HCT116 (cell line): ENCODE data around the gene DYNLT2. TPM values are rescaled to one million over a fixed set of nuclear protein-coding genes. Genes with fewer than 3 reads are reported as not detected.

ENCODE experiments used
- ATAC-seq: fragments of 200-7000 bp; cut with Tn5 transposase; 2 replicates; pipeline ENCODE4 v1.9.1; 2020; ENCODE audit warnings: mild to moderate bottlenecking, moderate library complexity
- BruUV-seq: library from RNA; stranded (reverse); fragments of 400-500 nt; replicated peaks from 2 replicates; lab custom pipeline; 2021; lab: Mats Ljungman, UMichigan
- CTCF ChIA-PET: fragments of 300-600 bp; sonication (Branson Sonifier 250); formaldehyde crosslinking; loops from one replicate; lab custom pipeline; 2021; ENCODE audit warnings: antibody characterized with exemption; lab: Charles Lee
- POLR2A ChIA-PET: fragments of 300-600, 350-600 bp; sonication (Branson Sonifier 250); formaldehyde crosslinking; loops from one replicate; lab custom pipeline; 2021; ENCODE audit warnings: antibody characterized with exemption; lab: Charles Lee
- RAD21 ChIA-PET, 2 experiments: fragments of 300-600 bp; sonication (Branson Sonifier 250); formaldehyde crosslinking; loops; one replicate each; lab custom pipeline; 2023; ENCODE audit warnings: low total read pairs in 2 of 2; ENCODE audit not compliant: uncharacterized antibody in 2 of 2, unreplicated experiment in 2 of 2, low non-redundant PET in 1 of 2; lab: Charles Lee
- DNase-seq: peaks from one replicate; pipeline ENCODE4 v3.0.0-alpha.2; 2010; ENCODE audit warnings: low read depth, low spot score
- H2AFZ ChIP-seq: fragments of 200-600 bp; shearing (Covaris generic), sonication (generic); 2 replicates; pipeline ENCODE4 v1.6.1; 2017; ENCODE audit warnings: low read depth, mixed run types, mixed read lengths, antibody characterized with exemption, low read length; ENCODE audit not compliant: poor library complexity, severe bottlenecking
- H3K27ac ChIP-seq: 2 replicates; pipeline ENCODE4 v1.5.1; 2012; ENCODE audit warnings: low read depth, low read length
- H3K27me3 ChIP-seq: fragments of 200-600 bp; sonication (generic); 2 replicates; pipeline ENCODE4 v1.6.1; 2016; ENCODE audit warnings: mixed run types, low read length, mixed read lengths; ENCODE audit not compliant: insufficient read depth
- H3K36me3 ChIP-seq, 2 experiments: fragments of 200-500 bp in 1 of 2; fragments of 200-600 bp in 1 of 2; sonication (Bioruptor generic) in 1 of 2; sonication (generic) in 1 of 2; 2 replicates each; pipeline versions ENCODE4 v1.5.1 to v1.6.1; 2014 to 2016; ENCODE audit warnings: low read length in 2 of 2, inconsistent platforms in 1 of 2, mixed read lengths in 1 of 2, mixed run types in 1 of 2; ENCODE audit not compliant: insufficient read depth in 2 of 2, control insufficient read depth in 1 of 2
- H3K4me1 ChIP-seq, 2 experiments: fragments of 200-600 bp in 1 of 2; sonication (generic) in 1 of 2; 2 replicates each; pipeline versions ENCODE4 v1.5.1 to v1.6.1; 2012 to 2017; ENCODE audit warnings: low read length in 2 of 2, inconsistent platforms in 1 of 2, mild to moderate bottlenecking in 1 of 2, mixed read lengths in 1 of 2, mixed run types in 1 of 2, moderate library complexity in 1 of 2; ENCODE audit not compliant: insufficient read depth in 2 of 2, control insufficient read depth in 1 of 2
- H3K4me2 ChIP-seq: fragments of 200-600 bp; sonication (generic); 2 replicates; pipeline ENCODE4 v1.6.1; 2017; ENCODE audit warnings: mixed run types, low read length, mixed read lengths
- H3K4me3 ChIP-seq, 2 experiments: fragments of 200-600 bp in 1 of 2; sonication (generic) in 1 of 2; replicated peaks in 1 of 2; 2 replicates each; pipeline ENCODE4 v1.5.1; 2011 to 2016; ENCODE audit warnings: low read length in 2 of 2, control low read depth in 1 of 2, low read depth in 1 of 2, mild to moderate bottlenecking in 1 of 2, mixed read lengths in 1 of 2, mixed run types in 1 of 2
- H3K79me2 ChIP-seq: fragments of 200-600 bp; sonication (generic); 2 replicates; pipeline ENCODE4 v1.6.1; 2017; ENCODE audit warnings: mild to moderate bottlenecking, mixed run types, low read length, moderate library complexity, mixed read lengths; ENCODE audit not compliant: insufficient read depth
- H3K9ac ChIP-seq: fragments of 200-600 bp; sonication (generic); 2 replicates; pipeline ENCODE4 v1.6.1; 2016; ENCODE audit warnings: low read length, mixed read lengths
- H3K9me2 ChIP-seq: fragments of 200-600 bp; sonication (generic), shearing (Covaris generic); 2 replicates; pipeline ENCODE4 v1.6.1; 2017; ENCODE audit warnings: mixed run types, mild to moderate bottlenecking, moderate library complexity; ENCODE audit not compliant: insufficient read depth
- H3K9me3 ChIP-seq, 2 experiments: fragments of 200-500 bp in 1 of 2; fragments of 200-600 bp in 1 of 2; sonication (Bioruptor generic) in 1 of 2; sonication (generic) in 1 of 2; 2 replicates each; pipeline ENCODE4 v1.6.1; 2014 to 2017; ENCODE audit warnings: low read length in 2 of 2, mixed read lengths in 2 of 2, inconsistent platforms in 1 of 2, low read depth in 1 of 2, mild to moderate bottlenecking in 1 of 2, mixed run types in 1 of 2, moderate library complexity in 1 of 2; ENCODE audit not compliant: control insufficient read depth in 1 of 2, insufficient read depth in 1 of 2
- H4K20me1 ChIP-seq: fragments of 200-600 bp; sonication (generic), shearing (Covaris generic); 2 replicates; pipeline ENCODE4 v1.6.1; 2017; ENCODE audit warnings: mixed run types, mild to moderate bottlenecking, moderate library complexity; ENCODE audit not compliant: insufficient read depth
- CTCF ChIP-seq, 3 experiments: fragments of 200-600 bp in 1 of 3; sonication (generic) in 1 of 3; IDR thresholded peaks in 2 of 3; conservative IDR thresholded peaks in 1 of 3; 2 replicates each; pipeline ENCODE4 v1.5.1; 2012 to 2017; ENCODE audit warnings: low read depth in 2 of 3, low read length in 2 of 3, antibody characterized with exemption in 1 of 3, borderline replicate concordance in 1 of 3, control low read depth in 1 of 3, mild to moderate bottlenecking in 1 of 3, mixed read lengths in 1 of 3, mixed run types in 1 of 3, moderate library complexity in 1 of 3; ENCODE audit not compliant: insufficient read depth in 1 of 3
- EZH2phosphoT487 ChIP-seq: fragments of 200-600 bp; IDR thresholded peaks from 2 replicates; pipeline ENCODE4 v1.6.1; 2018; ENCODE audit warnings: antibody characterized with exemption, borderline replicate concordance
- JUND ChIP-seq: IDR thresholded peaks from 2 replicates; pipeline ENCODE4 v1.6.1; 2012
- POLR2AphosphoS5 ChIP-seq: IDR thresholded peaks from 2 replicates; pipeline ENCODE4 v1.6.1; 2011; ENCODE audit warnings: mild to moderate bottlenecking, low read depth, low read length, moderate library complexity
- SIN3A ChIP-seq: IDR thresholded peaks from 2 replicates; pipeline ENCODE4 v1.6.1; 2012; ENCODE audit warnings: low read depth
- SP1 ChIP-seq: IDR thresholded peaks from 2 replicates; pipeline ENCODE4 v1.6.1; 2012; ENCODE audit warnings: low read depth
- SRF ChIP-seq: IDR thresholded peaks from 2 replicates; pipeline ENCODE4 v1.6.1; 2012; ENCODE audit warnings: low read depth
- intact Hi-C: fragments of 100-400 bp; cut with micrococcal nuclease; formaldehyde crosslinking; loops from 2 replicates; pipeline ENCODE4 v1.10.0; 2022
- total RNA-seq: library from RNA; stranded (reverse); gene quantifications from one replicate; pipeline ENCODE4 v1.2.1, GENCODE V29; 2021; ENCODE audit not compliant: unreplicated experiment

DYNLT2 gene
- total RNA-seq, 1 experiment from 2014 or later: 1.5 TPM

GRCh38 chr6:169722362-169723199 is 28.8 kb downstream of the DYNLT2 start:
- intact Hi-C loops: loop anchor here (2.0 kb wide), 1 partner anchor 28 kb away; the partner anchor contains the start of genes DYNLT2 and ERMARD
- H3K27ac ChIP-seq: peak overlapping the region; percentile 84
- peak; percentile 39 for ATAC-seq
- TSS peak; percentile 54 for BruUV-seq
- no peak overlapping the region for H2AFZ ChIP-seq
- RAD21 ChIA-PET: no interaction called here
- CTCF ChIA-PET: no interaction called here
- no peak for DNase-seq
- peaks cover 57% of the 10 kb centered on the region for H3K79me2 ChIP-seq
- no peak for TF ChIP-seq SRF
- TF ChIP-seq CTCF (IDR thresholded peaks at IDR 0.05 in 2 of 3, conservative IDR thresholded peaks at IDR 0.05 in 1 of 3; ENCODE audit: borderline replicate concordance in 1 of 3, insufficient read depth in 1 of 3, low read depth in 2 of 3, low read length in 2 of 3): no peak
- TF ChIP-seq JUND: no peak
- TF ChIP-seq SIN3A: no peak
- no peak for TF ChIP-seq SP1
- peak; percentile 8; the same call in 1 of the 2 replicates for TF ChIP-seq POLR2AphosphoS5
- no peak for TF ChIP-seq EZH2phosphoT487
- TF ChIP-seq, all 23 proteins: peak for 1
- Histone ChIP-seq H3K4me3 (peak overlapping the region; percentile 70 to 90), H3K9me2 (no peaks in the 10 kb centered on the region), H3K9ac (peak overlapping the region; percentile 76), H3K27me3 (no peaks in the 10 kb centered on the region), H3K36me3 (no peaks in the 10 kb centered on the region), H4K20me1 (0 out of 2 replicates have a peak, but pooled peaks cover 4% of the 10 kb centered on the region), H3K4me2 (peak overlapping the region; percentile 91), H3K9me3 (no peaks in the 10 kb centered on the region), H3K4me1 (peaks cover 19 to 27% of the 10 kb centered on the region in 2 experiments)
- POLR2A ChIA-PET: interaction anchor here (1.2 kb wide), 1 partner anchor 21 kb away, joined by 3 read pairs; the partner anchor contains the start of genes C6orf120 and WDR27
